NT2/D1 (cell line): ENCODE data around the gene TEKT1.

Experiments
- SUZ12 ChIP-seq: IDR thresholded peaks from 2 replicates; pipeline ENCODE4 v1.6.1; 2011; ENCODE audit not compliant: insufficient read length, insufficient read depth; ENCODE audit errors: extremely low read depth
- YY1 ChIP-seq: IDR thresholded peaks from 2 replicates; pipeline ENCODE4 v1.6.1; 2011; ENCODE audit not compliant: insufficient read length, insufficient read depth
- ZNF274 ChIP-seq: IDR thresholded peaks from 2 replicates; pipeline ENCODE4 v1.6.1; 2011; ENCODE audit warnings: mild to moderate bottlenecking, low read depth, low read length

DNA sequence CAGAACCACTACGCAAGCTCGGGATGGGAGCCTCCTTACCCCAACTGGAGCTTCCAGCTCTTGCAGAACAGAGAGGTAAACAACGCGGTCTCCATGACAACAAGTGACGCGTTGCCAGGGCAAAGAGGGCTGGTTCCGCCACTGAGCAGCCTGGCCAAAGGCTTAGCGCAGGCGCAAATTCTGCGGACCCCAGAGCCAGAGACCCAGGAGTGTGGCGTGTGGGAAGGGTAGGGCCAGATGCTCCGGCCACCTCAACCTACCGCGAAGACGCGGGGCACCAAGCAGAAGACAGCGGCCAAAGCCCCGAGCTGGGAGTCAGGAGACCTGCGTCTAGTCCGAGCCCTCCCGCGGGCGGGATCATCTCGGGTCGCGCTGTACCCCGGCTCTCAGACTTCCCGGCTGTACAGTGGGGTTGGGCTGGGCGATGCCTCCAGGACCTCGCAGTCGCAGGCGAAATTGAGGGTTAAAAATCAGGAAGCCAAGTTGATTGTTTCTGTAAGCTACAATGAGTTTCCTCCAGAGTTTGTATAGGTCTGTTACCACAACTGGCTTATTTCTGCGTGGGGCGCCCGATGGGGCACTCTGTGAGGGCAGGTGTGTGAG lies at the start of gene TEKT1:
- TF ChIP-seq ZNF274 (no peak), SUZ12 (no peak), YY1 (no peak)
